ENCODE results near the gene GBGT1. TPM values are rescaled to one million over a fixed set of nuclear protein-coding genes. Genes with fewer than 3 reads are reported as not detected.
A peak's percentile ranks its signal among the peaks of the same experiment; 100 is the strongest.

Gene GBGT1
- total RNA-seq, 1 experiment from 2014 or later: 16.5 TPM

GRCh38 chr9:133149130-133150015 is 14.3 kb downstream of the GBGT1 start (continued):
- TF ChIP-seq ZNF532 (CRISPR knock-in tag; IDR thresholded peaks at IDR 0.05; ENCODE audit: borderline replicate concordance): peak; percentile 38; the same call in 1 of the 2 replicates
- peak; percentile 85 for TF ChIP-seq USF2 (CRISPR knock-in tag; IDR thresholded peaks at IDR 0.05)
- TF ChIP-seq, protein P1, sequence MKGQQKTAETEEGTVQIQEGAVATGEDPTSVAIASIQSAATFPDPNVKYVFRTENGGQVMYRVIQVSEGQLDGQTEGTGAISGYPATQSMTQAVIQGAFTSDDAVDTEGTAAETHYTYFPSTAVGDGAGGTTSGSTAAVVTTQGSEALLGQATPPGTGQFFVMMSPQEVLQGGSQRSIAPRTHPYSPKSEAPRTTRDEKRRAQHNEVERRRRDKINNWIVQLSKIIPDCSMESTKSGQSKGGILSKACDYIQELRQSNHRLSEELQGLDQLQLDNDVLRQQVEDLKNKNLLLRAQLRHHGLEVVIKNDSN (CRISPR knock-in tag; IDR thresholded peaks at IDR 0.05): peak; percentile 83
- no peak for TF ChIP-seq GRHL2 (CRISPR knock-in tag; IDR thresholded peaks at IDR 0.05; ENCODE audit: insufficient replicate concordance, severe bottlenecking)
- TF ChIP-seq ETV6 (CRISPR knock-in tag; IDR thresholded peaks at IDR 0.05): peak; percentile 41; the same call in 1 of the 2 replicates
- TF ChIP-seq E2F5 (CRISPR knock-in tag; IDR thresholded peaks at IDR 0.05): peak; percentile 77; the same call in 1 of the 2 replicates
- no peak for TF ChIP-seq JUN (CRISPR knock-in tag; IDR thresholded peaks at IDR 0.05)
- TF ChIP-seq, protein P2, sequence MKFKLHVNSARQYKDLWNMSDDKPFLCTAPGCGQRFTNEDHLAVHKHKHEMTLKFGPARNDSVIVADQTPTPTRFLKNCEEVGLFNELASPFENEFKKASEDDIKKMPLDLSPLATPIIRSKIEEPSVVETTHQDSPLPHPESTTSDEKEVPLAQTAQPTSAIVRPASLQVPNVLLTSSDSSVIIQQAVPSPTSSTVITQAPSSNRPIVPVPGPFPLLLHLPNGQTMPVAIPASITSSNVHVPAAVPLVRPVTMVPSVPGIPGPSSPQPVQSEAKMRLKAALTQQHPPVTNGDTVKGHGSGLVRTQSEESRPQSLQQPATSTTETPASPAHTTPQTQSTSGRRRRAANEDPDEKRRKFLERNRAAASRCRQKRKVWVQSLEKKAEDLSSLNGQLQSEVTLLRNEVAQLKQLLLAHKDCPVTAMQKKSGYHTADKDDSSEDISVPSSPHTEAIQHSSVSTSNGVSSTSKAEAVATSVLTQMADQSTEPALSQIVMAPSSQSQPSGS (CRISPR knock-in tag; IDR thresholded peaks at IDR 0.05; ENCODE audit: borderline replicate concordance, low read depth): no peak
- TF ChIP-seq CTCF (IDR thresholded peaks at IDR 0.05): no peak
- TF ChIP-seq IRF2 (CRISPR knock-in tag; IDR thresholded peaks at IDR 0.05; ENCODE audit: borderline replicate concordance, low read depth): no peak
- TF ChIP-seq SP1 (CRISPR knock-in tag; conservative IDR thresholded peaks at IDR 0.05): peak; percentile 84
- TF ChIP-seq, protein P3, sequence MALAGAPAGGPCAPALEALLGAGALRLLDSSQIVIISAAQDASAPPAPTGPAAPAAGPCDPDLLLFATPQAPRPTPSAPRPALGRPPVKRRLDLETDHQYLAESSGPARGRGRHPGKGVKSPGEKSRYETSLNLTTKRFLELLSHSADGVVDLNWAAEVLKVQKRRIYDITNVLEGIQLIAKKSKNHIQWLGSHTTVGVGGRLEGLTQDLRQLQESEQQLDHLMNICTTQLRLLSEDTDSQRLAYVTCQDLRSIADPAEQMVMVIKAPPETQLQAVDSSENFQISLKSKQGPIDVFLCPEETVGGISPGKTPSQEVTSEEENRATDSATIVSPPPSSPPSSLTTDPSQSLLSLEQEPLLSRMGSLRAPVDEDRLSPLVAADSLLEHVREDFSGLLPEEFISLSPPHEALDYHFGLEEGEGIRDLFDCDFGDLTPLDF (CRISPR knock-in tag; IDR thresholded peaks at IDR 0.05): no peak
- TF ChIP-seq ZNF121 (CRISPR knock-in tag; IDR thresholded peaks at IDR 0.05): 0 out of 2 replicates have a peak, but pooled peaks have one; percentile 28
- TF ChIP-seq ZNF423 (CRISPR knock-in tag; IDR thresholded peaks at IDR 0.05): no peak
- no peak for TF ChIP-seq GTF2I (CRISPR knock-in tag; conservative IDR thresholded peaks at IDR 0.05)
- TF ChIP-seq NFYB (CRISPR knock-in tag; conservative IDR thresholded peaks at IDR 0.05; ENCODE audit: low read depth): no peak
- no peak for TF ChIP-seq ELF4 (CRISPR knock-in tag; IDR thresholded peaks at IDR 0.05; ENCODE audit: low read depth)
- TF ChIP-seq, protein P4, sequence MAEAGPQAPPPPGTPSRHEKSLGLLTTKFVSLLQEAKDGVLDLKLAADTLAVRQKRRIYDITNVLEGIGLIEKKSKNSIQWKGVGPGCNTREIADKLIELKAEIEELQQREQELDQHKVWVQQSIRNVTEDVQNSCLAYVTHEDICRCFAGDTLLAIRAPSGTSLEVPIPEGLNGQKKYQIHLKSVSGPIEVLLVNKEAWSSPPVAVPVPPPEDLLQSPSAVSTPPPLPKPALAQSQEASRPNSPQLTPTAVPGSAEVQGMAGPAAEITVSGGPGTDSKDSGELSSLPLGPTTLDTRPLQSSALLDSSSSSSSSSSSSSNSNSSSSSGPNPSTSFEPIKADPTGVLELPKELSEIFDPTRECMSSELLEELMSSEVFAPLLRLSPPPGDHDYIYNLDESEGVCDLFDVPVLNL (CRISPR knock-in tag; IDR thresholded peaks at IDR 0.05; ENCODE audit: borderline replicate concordance, low read depth): no peak
- 0 out of 2 replicates have a peak, but pooled peaks have one; percentile 59 for TF ChIP-seq TP53 (CRISPR knock-in tag; IDR thresholded peaks at IDR 0.05)
- no peak for TF ChIP-seq ZBTB43 (CRISPR knock-in tag; IDR thresholded peaks at IDR 0.05)
- TF ChIP-seq, protein P5, sequence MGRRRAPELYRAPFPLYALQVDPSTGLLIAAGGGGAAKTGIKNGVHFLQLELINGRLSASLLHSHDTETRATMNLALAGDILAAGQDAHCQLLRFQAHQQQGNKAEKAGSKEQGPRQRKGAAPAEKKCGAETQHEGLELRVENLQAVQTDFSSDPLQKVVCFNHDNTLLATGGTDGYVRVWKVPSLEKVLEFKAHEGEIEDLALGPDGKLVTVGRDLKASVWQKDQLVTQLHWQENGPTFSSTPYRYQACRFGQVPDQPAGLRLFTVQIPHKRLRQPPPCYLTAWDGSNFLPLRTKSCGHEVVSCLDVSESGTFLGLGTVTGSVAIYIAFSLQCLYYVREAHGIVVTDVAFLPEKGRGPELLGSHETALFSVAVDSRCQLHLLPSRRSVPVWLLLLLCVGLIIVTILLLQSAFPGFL (CRISPR knock-in tag; IDR thresholded peaks at IDR 0.05; ENCODE audit: borderline replicate concordance): 0 out of 2 replicates have a peak, but pooled peaks have one; percentile 78
- 0 out of 2 replicates have a peak, but pooled peaks have one; percentile 70 for TF ChIP-seq RELA (CRISPR knock-in tag; IDR thresholded peaks at IDR 0.05; ENCODE audit: borderline replicate concordance)

Measured in WTC11 (cell line).